ENCODE data around the gene CCL14.
"Not testable (repeated sequence)": the region's sequence is repeated elsewhere in the genome, so short reads cannot be mapped to it uniquely, and the experiment has no call there.

Gene CCL14

DNA sequence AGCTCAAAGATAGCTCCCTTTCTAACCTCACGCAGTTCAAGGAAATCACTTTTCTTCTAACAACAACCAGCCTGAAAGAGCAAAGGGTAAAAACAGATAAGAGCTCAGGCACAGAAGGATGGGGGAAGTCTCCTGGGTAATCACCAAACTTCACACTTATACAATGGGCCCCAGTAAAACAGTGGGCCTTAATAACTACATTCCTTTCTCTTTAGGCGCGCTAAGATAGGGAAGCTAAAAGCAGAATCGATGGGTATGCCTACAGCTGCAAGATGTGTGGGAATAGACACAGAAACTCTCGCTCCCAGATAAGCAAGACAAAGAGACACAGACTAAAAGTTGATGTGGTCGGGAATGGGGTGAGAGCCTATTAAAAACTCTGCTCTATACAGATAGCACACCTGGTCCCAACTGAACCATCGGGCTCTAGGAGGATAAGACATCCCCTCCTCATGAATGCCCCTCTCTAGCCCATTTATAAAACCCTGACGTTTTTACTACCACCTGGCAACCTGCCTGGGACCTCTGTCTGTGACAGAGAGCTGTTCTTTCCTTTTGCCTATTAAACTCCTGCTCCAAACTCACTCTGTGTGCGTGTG is 43.8 kb downstream of the CCL14 start:
- DNase-seq (ENCODE audit: low spot score), result no peak

DNA sequence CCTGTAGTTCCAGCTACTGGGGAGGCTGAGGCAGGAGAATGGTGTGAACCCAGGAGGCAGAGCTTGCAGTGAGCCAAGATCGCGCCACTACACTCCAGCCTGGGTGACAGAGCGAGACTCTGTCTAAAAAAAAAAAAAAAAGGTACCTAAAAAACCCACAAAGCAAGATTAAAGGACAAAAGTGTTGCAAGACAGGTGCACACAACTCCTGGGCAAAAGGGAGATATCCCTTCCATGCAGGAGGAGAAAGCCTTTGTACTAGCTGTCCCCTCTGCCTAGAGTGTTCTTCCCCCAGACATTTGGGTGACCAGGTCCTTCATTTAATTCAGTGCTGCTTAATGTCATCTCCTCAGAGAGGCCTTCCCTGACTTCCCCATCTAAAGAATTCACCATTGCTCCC is 48.0 kb downstream of the CCL14 start:
- DNase-seq (ENCODE audit: low spot score), result not testable (repeated sequence)

DNA sequence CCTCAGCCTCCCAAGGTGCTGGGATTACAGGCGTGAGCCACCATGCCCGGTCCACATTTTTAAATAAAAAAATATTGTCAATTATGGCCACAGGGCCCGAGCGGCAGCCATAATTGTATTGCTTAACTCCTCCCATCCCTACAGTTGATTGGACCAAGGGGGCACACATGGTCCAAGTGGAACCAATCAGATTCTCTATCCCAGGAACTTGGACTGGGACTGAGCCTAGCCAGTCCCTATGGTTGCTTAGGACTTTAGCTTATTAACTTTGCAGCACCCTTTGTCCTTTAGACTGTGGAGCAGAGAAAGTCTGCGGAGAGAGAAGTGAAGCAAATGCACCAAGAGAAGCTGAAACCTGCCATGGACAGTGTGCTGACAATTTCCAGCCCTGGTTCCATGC is 50.5 kb downstream of the CCL14 start:
- no peak for DNase-seq (ENCODE audit: low spot score)

DNA sequence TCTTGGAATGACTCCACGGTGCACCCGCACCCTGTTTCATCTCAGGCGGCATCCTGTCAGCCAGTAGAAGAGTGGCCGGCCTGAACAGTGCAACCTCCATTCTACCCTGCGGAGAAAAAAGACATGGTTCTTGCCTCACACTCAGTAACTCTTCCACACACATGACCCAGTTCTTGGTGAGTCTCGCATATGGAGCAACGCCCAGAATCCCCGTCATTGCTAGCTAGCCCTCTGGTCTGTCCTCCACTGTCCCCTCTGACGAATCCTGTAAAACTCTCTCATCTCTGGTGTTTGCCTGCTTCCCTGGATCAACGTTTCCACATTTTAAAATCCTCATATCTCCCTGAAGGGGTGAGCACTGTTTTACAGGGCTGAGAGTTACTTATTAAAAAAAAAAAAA is 51.8 kb downstream of the CCL14 start:
- DNase-seq (ENCODE audit: low spot score), result no peak
